Fibroblast of the conjunctiva (primary cell): ENCODE results near the gene CYP4F22.
"Not testable (repeated sequence)": the region's sequence is repeated elsewhere in the genome, so short reads cannot be mapped to it uniquely, and the experiment has no call there.

Experiments used
- DNase-seq: peaks from one replicate; pipeline ENCODE4 v3.0.0-alpha.2; 2010; ENCODE audit warnings: low read depth

The CYP4F22 gene

DNA sequence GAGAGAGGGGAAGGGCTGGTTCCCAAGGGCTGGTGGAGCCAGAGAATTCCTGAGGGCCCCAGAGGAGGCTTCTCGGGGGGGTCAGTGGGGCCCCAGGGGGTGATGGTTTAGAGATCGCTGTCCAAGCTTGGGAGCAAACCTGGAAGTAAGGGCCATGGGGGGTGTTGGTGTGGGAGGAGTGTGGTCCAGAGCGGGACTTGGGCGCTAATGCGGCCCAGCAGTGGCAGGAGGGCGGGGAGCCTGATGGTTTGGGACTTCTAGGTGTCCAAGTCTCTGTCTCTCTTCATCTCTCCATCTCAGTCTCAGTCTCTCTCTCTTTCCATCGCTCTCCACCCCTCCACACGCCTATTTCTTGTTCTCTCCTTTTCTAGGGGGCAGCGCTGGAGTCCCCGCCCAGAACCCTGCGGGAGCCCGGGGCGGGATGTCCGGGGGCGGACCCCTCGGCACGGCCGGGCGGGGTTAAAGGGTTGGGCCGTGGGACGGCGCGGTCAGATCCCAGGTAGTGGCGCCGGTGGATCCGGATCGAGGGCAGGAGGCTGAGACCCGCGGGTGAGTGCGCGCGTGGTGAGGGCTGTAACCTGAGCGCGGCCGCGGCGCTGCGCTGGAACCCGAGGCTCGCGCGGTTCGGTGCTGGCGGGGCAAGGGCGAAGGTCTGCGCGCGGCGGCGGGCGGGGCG lies at the start of gene CYP4F22:
CYP4F22 (plus strand) TSS at position 491 of the 676 bp plus-strand sequence. CDS start 16,812 bp downstream, outside the sequence.
- no peak for DNase-seq

DNA sequence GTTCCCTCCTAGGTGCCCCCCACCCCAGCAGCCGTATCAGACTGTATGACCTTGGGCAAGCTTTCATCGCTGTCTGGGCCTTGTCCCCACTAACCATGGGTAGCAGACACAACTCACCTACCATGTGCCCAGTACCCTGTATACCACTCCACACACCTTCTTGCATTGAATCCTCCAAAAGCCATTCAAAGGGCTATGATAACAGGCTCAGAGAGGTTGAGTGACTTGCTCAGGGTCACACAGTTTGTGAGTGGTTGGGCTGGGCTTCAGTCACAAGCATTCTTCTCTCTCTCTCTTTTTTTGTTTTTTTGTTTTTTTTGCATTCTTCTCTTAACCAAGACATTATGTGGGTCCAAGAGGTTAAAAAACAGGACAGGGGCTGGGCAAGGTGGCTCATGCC lies 46.6 kb upstream of the CYP4F22 start:
- DNase-seq: no peak

- DNase-seq: no peak
These were observed 44.4 kb upstream of the CYP4F22 start for GRCh38 chr19:15463861-15464371.

DNA sequence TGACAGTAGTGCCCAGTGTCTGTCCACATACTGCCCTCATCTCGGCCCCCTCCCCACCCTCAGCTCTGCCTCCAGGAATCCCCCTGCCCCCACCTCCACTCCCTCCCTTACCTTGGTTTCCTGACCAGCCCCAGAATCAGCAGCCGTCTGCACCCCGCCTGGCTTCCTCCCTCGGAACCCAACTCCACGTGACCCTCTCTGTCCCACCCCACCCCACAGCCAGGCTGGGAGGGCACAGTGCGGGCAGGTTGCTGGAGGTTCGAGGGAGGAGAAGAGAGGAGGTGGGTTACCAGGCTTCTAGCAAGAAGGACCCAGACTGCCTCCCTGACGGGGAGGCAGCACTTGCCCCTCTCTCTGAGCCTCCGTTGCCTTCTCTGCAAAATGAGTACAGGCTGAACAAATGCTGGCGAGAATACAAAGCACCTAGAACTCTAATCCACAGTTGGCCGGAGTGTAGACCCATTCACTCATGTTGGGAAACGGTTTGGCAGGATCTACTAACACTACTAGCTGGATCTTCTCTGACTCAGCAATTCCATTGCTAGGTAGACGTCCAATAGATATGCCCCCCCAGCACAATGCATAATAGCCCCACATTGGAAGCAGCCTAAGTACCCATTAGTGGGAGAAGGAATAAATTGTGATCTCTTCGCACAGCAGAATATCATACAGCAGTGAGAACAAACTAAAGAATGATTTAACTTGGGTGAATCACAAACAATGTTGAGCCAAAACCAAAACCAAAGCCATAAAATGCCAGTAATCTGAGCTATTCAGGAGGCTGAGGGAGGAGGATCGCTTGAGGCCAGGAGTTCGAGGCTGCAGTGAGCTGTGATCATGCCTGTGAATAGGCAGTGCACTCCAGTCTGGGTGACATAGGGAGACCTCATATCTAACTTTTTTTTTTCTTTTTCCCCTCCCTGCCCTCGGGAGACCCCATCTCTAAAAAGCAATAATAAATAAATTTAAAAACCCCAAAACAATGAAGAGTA lies 43.6 kb upstream of the CYP4F22 start, which contains the start of gene RASAL3:
RASAL3 (minus strand) TSS at position 151 of the 992 bp plus-strand sequence. CDS start 186 bp downstream, outside the sequence.
- DNase-seq: no peak

DNA sequence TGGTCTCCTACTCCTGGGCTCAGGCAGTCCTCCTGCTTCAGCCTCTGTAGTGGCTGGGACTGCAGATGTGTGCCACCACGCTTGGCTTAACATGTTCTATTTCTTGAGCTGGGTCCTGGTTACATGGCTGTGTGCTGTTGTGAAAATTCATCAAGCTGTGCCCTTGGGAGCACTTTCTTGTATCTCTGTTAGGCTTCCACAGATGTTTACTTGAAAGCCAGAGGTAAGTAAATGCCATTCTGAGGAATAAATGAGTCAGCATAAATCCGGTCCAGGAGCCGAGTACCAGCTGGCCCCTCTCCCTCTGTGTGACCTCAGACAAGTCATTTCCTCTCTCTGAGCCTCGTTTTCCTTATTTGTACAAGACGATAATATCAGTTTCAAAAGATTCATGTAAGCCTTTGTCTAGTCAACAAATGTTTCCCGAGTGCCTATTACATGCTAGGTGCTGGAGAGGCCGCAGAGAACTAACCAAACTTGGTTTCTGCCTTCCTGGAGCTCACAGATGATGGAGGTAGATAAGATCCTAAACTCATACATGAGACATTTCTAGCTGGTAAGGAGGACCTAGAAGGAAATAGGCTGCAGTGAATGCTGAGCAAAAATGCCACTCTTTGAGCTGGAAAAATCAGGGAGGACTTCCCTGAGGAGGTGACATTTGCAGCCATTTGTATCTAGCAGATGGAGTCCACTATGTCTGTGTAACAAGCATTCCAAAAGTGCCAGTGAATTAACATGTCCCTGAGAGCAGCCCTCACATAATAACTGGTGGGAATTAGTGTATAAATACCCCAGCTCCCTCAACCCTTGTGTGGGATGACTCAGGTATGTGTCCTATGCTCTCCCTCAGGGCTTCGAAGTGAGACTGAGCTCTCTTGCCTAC lies 41.2 kb upstream of the CYP4F22 start:
- no peak for DNase-seq

DNA sequence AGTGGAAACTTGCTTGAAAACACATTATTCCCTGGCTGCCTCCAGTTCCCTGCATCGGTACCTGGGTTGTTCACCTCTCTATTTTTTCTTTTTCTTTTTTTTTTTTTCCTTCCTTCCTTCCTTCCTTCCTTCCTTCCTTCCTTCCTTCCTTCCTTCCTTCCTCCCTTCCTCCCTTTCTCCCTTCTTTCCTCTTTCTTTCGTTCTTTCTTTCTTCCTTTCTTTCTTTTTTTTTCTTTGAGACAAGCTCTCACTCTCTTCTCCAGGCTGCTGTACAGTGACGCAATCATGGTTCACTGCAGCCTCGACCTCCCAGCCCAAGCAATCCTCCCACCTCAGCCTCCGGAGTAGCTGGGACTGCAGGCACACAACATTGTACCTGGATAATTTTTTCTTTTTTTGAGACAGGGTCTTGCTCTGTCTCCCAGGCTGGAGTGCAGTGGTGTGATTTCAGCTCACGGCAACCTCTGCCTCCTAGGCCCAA lies 40.6 kb upstream of the CYP4F22 start:
- DNase-seq: no peak

DNA sequence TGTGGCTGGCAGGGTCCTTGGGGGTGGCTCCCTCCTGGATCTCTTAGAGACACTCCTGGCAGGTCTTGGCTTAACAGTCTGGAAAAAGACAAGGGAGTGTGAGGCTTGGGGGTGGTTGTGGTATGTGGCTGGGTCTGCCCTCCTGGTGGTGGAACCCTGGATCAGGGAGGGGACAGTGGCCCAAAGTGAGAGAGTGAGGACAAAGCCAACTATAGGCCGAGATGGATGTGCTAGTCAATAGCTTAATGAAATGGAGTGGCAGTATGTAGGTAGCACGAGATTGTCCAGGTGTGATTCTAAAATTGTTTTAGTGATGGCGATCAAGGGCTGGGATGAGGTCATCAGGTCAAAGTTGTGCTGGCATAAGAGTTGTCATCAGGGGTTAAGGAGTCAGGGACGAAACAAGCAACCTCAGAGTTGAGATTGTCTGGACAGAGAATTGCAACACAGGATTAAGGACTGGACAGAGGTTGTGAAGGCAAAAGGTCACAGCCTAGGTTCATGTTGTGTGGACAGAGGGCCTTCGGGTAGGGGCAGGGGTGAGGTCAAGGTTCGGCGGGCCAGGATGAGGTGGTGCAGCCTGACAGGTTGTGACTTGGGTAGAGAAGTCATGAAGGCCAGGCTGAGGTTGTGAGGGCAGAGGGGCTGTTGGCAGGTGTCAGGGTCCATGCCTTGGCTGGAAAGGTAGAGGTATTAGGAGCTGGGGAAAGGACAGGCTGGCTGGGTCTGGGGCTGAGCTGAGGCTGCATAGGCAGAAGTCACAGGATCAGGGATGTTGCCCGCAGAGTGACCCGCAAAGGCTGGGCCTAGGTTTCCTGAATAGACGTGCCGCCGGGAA lies 39.4 kb upstream of the CYP4F22 start:
- DNase-seq: no peak

DNA sequence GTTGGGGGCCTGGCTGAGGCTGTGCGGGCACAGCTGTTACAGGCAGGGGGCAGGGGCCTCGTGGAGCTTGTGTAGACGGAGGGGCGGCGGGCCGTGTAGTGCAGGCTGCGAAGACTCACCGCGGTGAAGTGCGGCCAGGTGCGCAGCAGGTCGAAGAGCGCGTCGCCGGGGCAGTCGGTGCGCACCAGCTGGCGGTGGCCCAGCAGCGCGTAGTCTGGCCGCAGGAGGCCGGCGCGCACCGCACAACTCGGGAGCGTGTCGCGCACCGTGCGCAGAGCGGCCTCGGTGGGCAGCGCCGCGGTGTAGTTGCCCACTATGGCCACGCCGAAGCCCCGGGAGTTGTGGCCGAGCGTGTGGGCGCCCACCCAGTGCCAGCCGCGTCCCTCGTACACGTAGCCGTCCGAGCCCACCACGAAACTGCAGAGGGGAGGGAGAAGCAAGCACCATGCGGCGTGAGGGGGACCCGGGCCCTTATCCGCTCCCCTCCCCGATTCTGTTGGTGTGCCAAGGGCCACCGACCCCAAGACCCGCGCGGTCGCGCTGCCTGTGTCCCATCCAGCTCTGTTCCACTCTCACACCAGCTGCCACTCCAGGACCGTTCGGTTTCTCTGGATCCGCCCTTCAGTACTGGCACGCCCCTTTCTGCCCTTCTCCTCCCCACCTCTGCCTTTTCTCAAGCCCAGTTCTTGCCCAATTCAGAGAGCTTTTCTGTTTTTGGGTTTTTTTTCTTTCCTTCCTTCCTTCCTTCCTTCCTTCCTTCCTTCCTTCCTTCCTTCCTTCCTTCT lies 38.6 kb upstream of the CYP4F22 start:
- DNase-seq: no peak

GRCh38 chr19:15471639-15472101 lies 36.7 kb upstream of the CYP4F22 start:
- no peak for DNase-seq

DNA sequence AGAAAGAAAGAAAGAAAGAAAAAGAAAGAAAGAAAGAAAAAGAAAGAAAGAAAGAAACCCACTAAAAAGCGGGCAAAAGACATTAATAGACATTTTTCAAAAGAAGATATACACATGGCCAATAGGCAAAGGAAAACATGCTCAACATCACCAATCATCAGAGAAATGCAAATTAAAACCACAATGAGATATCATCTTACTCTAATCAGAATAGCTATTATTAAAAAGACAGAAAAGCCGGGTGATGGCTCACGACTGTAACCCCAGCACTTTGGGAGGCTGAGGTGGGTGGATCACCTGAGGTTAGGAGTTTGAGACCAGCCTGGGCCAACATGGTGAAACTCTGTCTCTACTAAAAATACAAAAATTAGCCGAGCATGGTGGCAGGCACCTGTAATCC lies 34.5 kb upstream of the CYP4F22 start:
- DNase-seq: not testable (repeated sequence)

DNA sequence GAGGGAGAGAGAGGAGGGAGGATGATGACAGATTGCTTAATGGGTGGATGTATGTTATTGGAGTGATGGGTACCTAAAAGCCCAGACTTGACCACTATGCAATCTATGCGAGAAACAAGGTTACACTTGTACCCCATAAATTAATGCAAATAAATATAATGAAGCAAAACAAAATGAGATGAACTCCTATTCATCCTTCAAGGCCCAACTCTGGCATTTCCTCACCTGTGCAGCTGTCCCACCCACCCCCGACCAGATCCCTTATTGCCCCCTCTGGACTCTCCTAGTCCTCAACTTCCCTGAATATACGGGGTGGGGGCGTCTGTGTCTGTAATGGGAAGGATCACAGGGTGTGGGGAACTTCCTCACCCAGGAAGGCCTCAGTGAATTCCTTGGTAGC lies 33.2 kb upstream of the CYP4F22 start:
- no peak for DNase-seq

DNA sequence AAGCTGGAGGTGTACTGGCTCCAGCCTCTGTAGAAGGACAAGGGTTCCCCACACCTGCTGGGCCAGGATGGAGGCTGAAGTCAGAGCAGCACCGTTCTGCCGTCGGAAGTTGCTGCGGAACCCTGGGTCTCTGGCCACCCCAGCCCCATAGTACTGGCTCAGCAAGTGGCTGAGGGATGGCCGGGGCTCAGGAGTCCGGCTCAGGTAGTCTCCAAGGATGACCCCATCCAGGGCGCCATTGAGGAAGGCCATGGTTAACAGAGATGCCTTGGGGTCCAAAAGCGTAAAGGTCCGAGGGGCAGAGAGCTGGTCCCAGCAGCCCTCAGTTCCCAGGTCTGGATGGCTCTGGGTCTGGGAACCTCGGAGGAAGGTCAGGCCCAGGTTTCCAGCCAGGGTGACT lies 32.7 kb upstream of the CYP4F22 start:
- no peak for DNase-seq

DNA sequence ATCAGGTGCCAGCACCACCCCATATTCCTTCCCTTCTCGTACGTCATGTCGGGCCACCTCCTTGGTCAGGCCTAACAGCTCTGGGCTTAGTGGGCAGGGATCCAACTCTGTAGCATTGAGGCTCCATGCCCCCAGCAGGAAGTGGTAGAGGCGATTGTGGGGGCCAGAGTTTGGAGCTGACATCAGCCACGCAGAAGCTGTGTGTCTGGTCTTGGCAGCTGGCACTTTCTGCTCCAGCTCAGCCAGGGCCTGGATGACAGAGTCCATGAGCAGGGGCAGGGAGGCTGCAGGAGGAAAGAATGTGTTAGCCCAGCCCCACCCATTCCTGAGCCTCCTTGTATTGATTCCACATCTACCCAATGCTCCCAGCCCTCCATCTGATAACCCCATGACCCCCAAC lies 32.0 kb upstream of the CYP4F22 start:
- no peak for DNase-seq

GRCh38 chr19:15479391-15480345 lies 28.7 kb upstream of the CYP4F22 start, which contains the start of gene PGLYRP2:
TSS of gene PGLYRP2 (minus strand) at chr19:15479501. CDS start at chr19:15479371, 130 bp downstream.
- DNase-seq: no peak

- not testable (repeated sequence) for DNase-seq
These were observed 27.3 kb upstream of the CYP4F22 start for GRCh38 chr19:15480996-15481395.

DNA sequence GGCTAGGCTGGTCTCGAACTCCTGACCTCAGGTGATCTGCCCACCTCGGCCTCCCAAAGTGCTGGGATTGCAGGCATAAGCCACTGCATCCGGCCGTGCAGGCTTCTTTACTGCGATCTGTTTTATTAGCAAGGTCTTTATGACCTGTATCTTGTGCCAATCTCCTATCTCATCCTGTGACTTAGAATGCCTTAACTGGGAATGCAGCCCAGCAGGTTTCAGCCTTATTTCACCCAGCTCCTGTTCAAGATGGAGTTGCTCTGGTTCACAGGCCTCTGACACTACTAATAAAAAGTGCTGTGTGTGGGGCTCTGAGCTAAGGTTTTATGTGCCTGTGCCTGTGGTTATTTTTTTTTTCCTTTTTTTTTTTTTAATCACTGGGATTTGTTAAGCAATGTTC lies 22.6 kb upstream of the CYP4F22 start:
- DNase-seq: not testable (repeated sequence)

- no peak for DNase-seq
These were observed 21.3 kb upstream of the CYP4F22 start for GRCh38 chr19:15487038-15487437.

DNA sequence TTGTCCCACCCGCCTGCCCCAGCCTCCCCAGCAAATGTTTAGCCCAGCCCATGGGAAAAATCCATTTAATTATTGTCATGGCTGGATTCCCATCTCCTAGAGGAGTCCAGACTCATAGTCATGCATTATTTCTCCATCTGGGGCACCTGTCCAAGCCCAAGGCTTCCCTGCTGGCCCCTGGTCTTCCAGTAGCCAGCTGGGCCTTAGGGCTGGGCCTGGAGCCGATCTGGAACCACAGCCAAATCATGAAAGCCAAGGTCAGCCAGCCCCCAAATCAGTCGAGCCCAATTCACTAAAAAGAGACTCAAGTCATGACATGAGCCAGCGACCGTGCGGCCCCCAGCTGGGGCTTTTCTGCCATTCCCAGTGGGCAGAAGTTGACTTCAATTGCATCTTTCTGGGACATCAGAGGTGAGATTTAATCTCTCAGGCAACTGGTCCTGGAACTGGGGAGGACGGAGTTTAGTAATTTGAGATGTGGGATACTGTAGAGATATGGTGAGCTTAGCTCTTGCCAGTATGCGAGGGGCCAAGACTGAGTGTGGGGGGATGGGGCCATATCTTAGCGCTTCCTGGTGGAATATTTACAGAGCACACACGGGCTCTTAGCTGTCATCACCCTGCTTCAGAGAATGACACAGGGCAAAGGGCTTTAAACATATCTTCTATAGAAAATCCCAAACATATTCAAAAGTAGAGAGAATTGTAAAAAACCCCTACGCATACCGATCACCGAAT lies 19.7 kb upstream of the CYP4F22 start:
- DNase-seq: no peak
